A549 (cell line): Measurements from ENCODE around the gene MAP4K4. TPM values are rescaled to one million over a fixed set of nuclear protein-coding genes. Genes with fewer than 3 reads are reported as not detected.
A peak's percentile ranks its signal among the peaks of the same experiment; 100 is the strongest.

Experiments
- ATAC-seq, 2 experiments: fragments of 200-7000 bp in 1 of 2; fragments of >200 bp in 1 of 2; cut with Nextera tagmentation in 1 of 2; cut with Tn5 transposase in 1 of 2; 3 replicates each; pipeline versions ENCODE4 v1.8.0 to v1.9.1; 2018 to 2020; ENCODE audit warnings: mild to moderate bottlenecking in 1 of 2, moderate library complexity in 1 of 2
- CTCF ChIA-PET: fragments of 300-600 bp; sonication (Branson Sonifier 250); formaldehyde crosslinking; extraction: SDS; loops from one replicate; lab custom pipeline; 2021; ENCODE audit warnings: antibody characterized with exemption, inconsistent platforms; lab: Yijun Ruan, JAX
- POLR2A ChIA-PET: fragments of 350-600 bp; formaldehyde crosslinking; extraction: SDS; loops from one replicate; lab custom pipeline; 2021; ENCODE audit warnings: antibody characterized with exemption, inconsistent platforms; lab: Yijun Ruan, JAX
- DNase-seq, 2 experiments: peaks; one replicate each; pipeline versions ENCODE4 v3.0.0 to v3.0.0-alpha.2; 2011 to 2016; ENCODE audit warnings: low read depth in 1 of 2, low spot score in 1 of 2
- FAIRE-seq: peaks from 2 replicates; lab custom pipeline; 2011; peaks lifted over from hg19 to GRCh38; lab: Jason Lieb, UNC
- H3K27ac ChIP-seq, 2 experiments: fragments of >200 bp; sonication (Bioruptor Twin); formaldehyde crosslinking; 3 replicates each; pipeline ENCODE4 v1.5.1; 2016 to 2017
- H3K4me1 ChIP-seq: fragments of >200 bp; sonication (Bioruptor Twin); formaldehyde crosslinking; 3 replicates; pipeline ENCODE4 v1.6.1; 2016
- H3K4me2 ChIP-seq: fragments of >200 bp; sonication (Bioruptor Twin); formaldehyde crosslinking; 3 replicates; pipeline ENCODE4 v1.6.1; 2016
- H3K4me3 ChIP-seq: fragments of >200 bp; sonication (Bioruptor Twin); formaldehyde crosslinking; 3 replicates; pipeline ENCODE4 v1.5.1; 2016
- H3K9me3 ChIP-seq: fragments of >200 bp; sonication (Bioruptor Twin); formaldehyde crosslinking; 3 replicates; pipeline ENCODE4 v1.6.1; 2016
- CBX8 ChIP-seq: fragments of 200-600 bp; sonication (generic); IDR thresholded peaks from 2 replicates; pipeline ENCODE4 v1.6.1; 2016
- CHD2 ChIP-seq: fragments of 150-350 bp; IDR thresholded peaks from 2 replicates; pipeline ENCODE4 v1.6.1; 2014; ENCODE audit warnings: low read length; ENCODE audit not compliant: partially characterized antibody
- CTCF ChIP-seq: fragments of >200 bp; sonication (Bioruptor Twin); formaldehyde crosslinking; IDR thresholded peaks from 3 replicates; pipeline ENCODE4 v1.5.1; 2016
- EHF ChIP-seq: fragments of 250-450 bp; sonication (Bioruptor Pico); IDR thresholded peaks from 2 replicates; pipeline ENCODE4 v1.5.0; 2020; ENCODE audit warnings: mild to moderate bottlenecking
- EHMT2 ChIP-seq: fragments of 200-600 bp; sonication (generic); IDR thresholded peaks from 2 replicates; pipeline ENCODE4 v1.6.1; 2016; ENCODE audit warnings: antibody characterized with exemption, low read depth, mild to moderate bottlenecking, moderate library complexity
- ELK1 ChIP-seq: fragments of 150-350 bp; IDR thresholded peaks from 2 replicates; pipeline ENCODE4 v1.6.1; 2014; ENCODE audit warnings: low read depth, mild to moderate bottlenecking, low read length
- FOSB ChIP-seq: fragments of 250-450 bp; sonication (Bioruptor Pico); IDR thresholded peaks from 2 replicates; pipeline ENCODE4 v1.5.0; 2020; ENCODE audit warnings: mild to moderate bottlenecking, moderate library complexity
- HDAC2 ChIP-seq: fragments of 200-600 bp; sonication (generic); IDR thresholded peaks from 2 replicates; pipeline ENCODE4 v1.6.1; 2016
- HEYL ChIP-seq: fragments of 250-450 bp; sonication (Bioruptor Pico); IDR thresholded peaks from 2 replicates; pipeline ENCODE4 v1.8.0; 2021; ENCODE audit warnings: mild to moderate bottlenecking, moderate library complexity
- HOXB5 ChIP-seq: fragments of 250-450 bp; sonication (Bioruptor Pico); IDR thresholded peaks from 2 replicates; pipeline ENCODE4 v1.5.0; 2020; ENCODE audit warnings: mild to moderate bottlenecking, moderate library complexity
- JUNB ChIP-seq: fragments of >200 bp; sonication (Bioruptor Twin); formaldehyde crosslinking; IDR thresholded peaks from 2 replicates; pipeline ENCODE4 v1.6.1; 2016
- PHF8 ChIP-seq: fragments of 200-600 bp; sonication (generic); IDR thresholded peaks from 2 replicates; pipeline ENCODE4 v1.6.1; 2016; ENCODE audit warnings: low read depth, mild to moderate bottlenecking, antibody characterized with exemption, moderate library complexity, borderline replicate concordance
- POLR2A ChIP-seq: IDR thresholded peaks from 2 replicates; pipeline ENCODE4 v1.6.1; 2012; ENCODE audit warnings: mild to moderate bottlenecking, low read length
- POLR2AphosphoS2 ChIP-seq: conservative IDR thresholded peaks from 2 replicates; pipeline ENCODE4 v1.6.1; 2012; ENCODE audit warnings: low read length, improper control_type of control experiment, inconsistent platforms
- RNF2 ChIP-seq: fragments of 200-600 bp; sonication (generic); IDR thresholded peaks from 2 replicates; pipeline ENCODE4 v1.6.1; 2016; ENCODE audit warnings: low read depth, mild to moderate bottlenecking, antibody characterized with exemption, moderate library complexity, borderline replicate concordance
- TFCP2L1 ChIP-seq: fragments of 250-450 bp; sonication (Bioruptor Pico); IDR thresholded peaks from 2 replicates; pipeline ENCODE4 v1.5.0; 2021; ENCODE audit warnings: mild to moderate bottlenecking
- USF2 ChIP-seq: fragments of 450-650 bp; IDR thresholded peaks from 2 replicates; pipeline ENCODE4 v1.6.1; 2014; ENCODE audit warnings: antibody characterized with exemption
- ZC3H11A ChIP-seq: fragments of 450-650 bp; IDR thresholded peaks from 2 replicates; pipeline ENCODE4 v1.6.1; 2014; ENCODE audit warnings: antibody characterized with exemption, mild to moderate bottlenecking
- ZFP36 ChIP-seq: fragments of 450-650 bp; IDR thresholded peaks from 2 replicates; pipeline ENCODE4 v1.6.1; 2014; ENCODE audit warnings: borderline replicate concordance; ENCODE audit not compliant: partially characterized antibody
- ZNF302 ChIP-seq: fragments of 250-450 bp; sonication (Bioruptor Pico); IDR thresholded peaks from 2 replicates; pipeline ENCODE4 v1.9.0; 2021; ENCODE audit warnings: inconsistent platforms, mild to moderate bottlenecking, moderate library complexity
- WGBS: methylation state at CpG from one replicate; pipeline ENCODE4 v1.1.6; 2017; ENCODE audit errors: missing lambda C conversion rate; 5-methylcytosine and 5-hydroxymethylcytosine counted together
- polyA plus RNA-seq, 4 experiments: library from polyadenylated mRNA; depleted of rRNA in 3 of 4; stranded (reverse); fragments of >200 nt; fragmentation: RNase III in 1 of 4; extraction: RNeasy Plus Mini Kit Qiagen cat#74134 plus additional on column Dnase treatment in 1 of 4; gene quantifications; 2 replicates in 3 of 4; 3 replicates in 1 of 4; pipeline ENCODE4 v1.2.3, GENCODE V29; 2011 to 2017
- TF ChIP-seq, protein P1 (sequence below): fragments of 200-600 bp; sonication (generic); IDR thresholded peaks from 2 replicates; pipeline ENCODE4 v1.6.1; 2016; ENCODE audit warnings: antibody characterized with exemption, mild to moderate bottlenecking, moderate library complexity
- TF ChIP-seq, protein P2 (sequence below): IDR thresholded peaks from 2 replicates; pipeline ENCODE4 v1.6.1; 2012; ENCODE audit warnings: low read depth, borderline replicate concordance

Gene MAP4K4
- polyA plus RNA-seq, 2 of the 4 experiments (the other 2 are of a cell fraction), result 61.9 to 82.2 TPM

DNA sequence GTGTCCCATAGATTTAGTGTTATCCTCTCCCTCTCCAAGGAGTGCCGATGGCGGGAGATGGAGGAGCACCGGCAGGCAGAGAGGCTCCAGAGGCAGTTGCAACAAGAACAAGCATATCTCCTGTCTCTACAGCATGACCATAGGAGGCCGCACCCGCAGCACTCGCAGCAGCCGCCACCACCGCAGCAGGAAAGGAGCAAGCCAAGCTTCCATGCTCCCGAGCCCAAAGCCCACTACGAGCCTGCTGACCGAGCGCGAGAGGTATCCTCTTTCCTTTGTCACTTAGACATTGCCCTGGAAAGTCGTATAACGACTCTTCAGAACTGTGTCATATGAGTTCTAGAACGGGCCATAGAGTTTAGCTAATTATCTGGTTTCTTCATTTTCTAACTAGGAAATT, 162.1 kb downstream of the MAP4K4 start (continued):
- TF ChIP-seq ZFP36 (no peak), PHF8 (no peak), CTCF (no peak), HEYL (no peak), CBX8 (no peak), JUNB (no peak), HOXB5 (CRISPR knock-in tag) (no peak), HDAC2 (no peak), FOSB (CRISPR knock-in tag) (no peak)

- Histone ChIP-seq H3K4me1 (peaks cover 8% of the 10 kb centered on the region; the same call in 1 of the 3 replicates), H3K9me3 (no peaks in the 10 kb centered on the region), H3K4me3 (no peak overlapping the region), H3K27ac (no peak overlapping the region), H3K4me2 (no peak overlapping the region)
- no peak for DNase-seq
- POLR2A ChIA-PET, result no interaction called here
- no peak for FAIRE-seq
- WGBS, result 94% methylated on average over 5 of the region's 5 CpGs
- TF ChIP-seq EHF (CRISPR knock-in tag) (no peak), CHD2 (no peak), TFCP2L1 (no peak), POLR2AphosphoS2 (no peak), ZC3H11A (no peak), CBX8 (no peak), POLR2A (no peak), ZNF302 (CRISPR knock-in tag) (no peak), RNF2 (no peak), ZFP36 (no peak), HOXB5 (CRISPR knock-in tag) (no peak), PHF8 (no peak), USF2 (no peak), JUNB (no peak), ELK1 (no peak), EHMT2 (no peak)
- TF ChIP-seq, protein P1, sequence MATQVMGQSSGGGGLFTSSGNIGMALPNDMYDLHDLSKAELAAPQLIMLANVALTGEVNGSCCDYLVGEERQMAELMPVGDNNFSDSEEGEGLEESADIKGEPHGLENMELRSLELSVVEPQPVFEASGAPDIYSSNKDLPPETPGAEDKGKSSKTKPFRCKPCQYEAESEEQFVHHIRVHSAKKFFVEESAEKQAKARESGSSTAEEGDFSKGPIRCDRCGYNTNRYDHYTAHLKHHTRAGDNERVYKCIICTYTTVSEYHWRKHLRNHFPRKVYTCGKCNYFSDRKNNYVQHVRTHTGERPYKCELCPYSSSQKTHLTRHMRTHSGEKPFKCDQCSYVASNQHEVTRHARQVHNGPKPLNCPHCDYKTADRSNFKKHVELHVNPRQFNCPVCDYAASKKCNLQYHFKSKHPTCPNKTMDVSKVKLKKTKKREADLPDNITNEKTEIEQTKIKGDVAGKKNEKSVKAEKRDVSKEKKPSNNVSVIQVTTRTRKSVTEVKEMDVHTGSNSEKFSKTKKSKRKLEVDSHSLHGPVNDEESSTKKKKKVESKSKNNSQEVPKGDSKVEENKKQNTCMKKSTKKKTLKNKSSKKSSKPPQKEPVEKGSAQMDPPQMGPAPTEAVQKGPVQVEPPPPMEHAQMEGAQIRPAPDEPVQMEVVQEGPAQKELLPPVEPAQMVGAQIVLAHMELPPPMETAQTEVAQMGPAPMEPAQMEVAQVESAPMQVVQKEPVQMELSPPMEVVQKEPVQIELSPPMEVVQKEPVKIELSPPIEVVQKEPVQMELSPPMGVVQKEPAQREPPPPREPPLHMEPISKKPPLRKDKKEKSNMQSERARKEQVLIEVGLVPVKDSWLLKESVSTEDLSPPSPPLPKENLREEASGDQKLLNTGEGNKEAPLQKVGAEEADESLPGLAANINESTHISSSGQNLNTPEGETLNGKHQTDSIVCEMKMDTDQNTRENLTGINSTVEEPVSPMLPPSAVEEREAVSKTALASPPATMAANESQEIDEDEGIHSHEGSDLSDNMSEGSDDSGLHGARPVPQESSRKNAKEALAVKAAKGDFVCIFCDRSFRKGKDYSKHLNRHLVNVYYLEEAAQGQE, result no peak
- TF ChIP-seq, protein P2, sequence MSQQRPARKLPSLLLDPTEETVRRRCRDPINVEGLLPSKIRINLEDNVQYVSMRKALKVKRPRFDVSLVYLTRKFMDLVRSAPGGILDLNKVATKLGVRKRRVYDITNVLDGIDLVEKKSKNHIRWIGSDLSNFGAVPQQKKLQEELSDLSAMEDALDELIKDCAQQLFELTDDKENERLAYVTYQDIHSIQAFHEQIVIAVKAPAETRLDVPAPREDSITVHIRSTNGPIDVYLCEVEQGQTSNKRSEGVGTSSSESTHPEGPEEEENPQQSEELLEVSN, result no peak
- ATAC-seq, result peak; percentile 34 to 51; a peak in 2 of 6 replicates
- CTCF ChIA-PET, result interaction anchor here (0.6 to 1.6 kb wide), 4 partner anchors 10 to 381 kb away, joined by 3 to 5 read pairs (median 4); no protein-coding TSS in a partner anchor
Observed at GRCh38 chr2:101860157-101860556, 162.7 kb downstream of the MAP4K4 start.
